GM18870 (cell line): ENCODE measurements around the gene ARFRP1.

Experiments
- ATAC-seq: cut with Tn5 transposase; IDR thresholded peaks from one replicate; pipeline ENCODE4 v1.9.1; 2021; ENCODE audit warnings: moderate library complexity; ENCODE audit not compliant: unreplicated experiment

Gene ARFRP1

DNA sequence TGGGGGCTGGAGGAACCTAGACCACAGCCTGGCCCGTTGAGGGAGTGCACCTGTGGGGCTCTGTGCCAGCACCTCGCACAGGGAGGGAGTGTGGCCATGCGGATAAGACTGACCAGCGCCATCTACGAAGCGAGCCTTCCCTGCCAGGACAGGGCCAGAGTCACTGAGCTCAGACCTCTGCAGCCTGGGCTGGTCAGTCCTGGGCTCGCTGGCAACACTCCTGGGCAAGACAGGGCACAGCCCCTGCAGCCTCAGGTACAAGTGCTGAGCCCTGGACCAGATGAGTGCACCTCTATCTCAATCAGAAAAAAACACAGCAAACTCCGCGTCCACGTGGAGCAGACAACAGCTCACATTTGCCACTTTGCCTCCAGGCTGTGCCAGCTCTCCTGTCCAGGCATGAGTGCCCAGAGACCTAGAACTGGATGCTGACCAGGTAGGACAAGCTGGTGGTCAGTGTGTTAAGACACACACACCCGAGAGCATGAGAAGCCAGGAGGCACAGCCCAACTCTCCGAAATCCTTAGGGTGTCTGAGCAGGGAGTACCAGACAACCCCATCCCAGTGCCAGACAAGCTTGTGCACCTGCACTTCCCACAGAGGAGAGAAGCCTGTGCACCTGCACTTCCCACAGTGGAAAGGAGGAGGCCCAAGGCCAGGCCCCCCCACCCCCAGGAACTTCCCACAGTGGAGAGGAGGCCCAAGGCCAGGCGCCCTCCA is 4.9 kb downstream of the ARFRP1 start:
- no peak for ATAC-seq

- ATAC-seq: no peak
Measured at GRCh38 chr20:63702036-63702665, 5.6 kb downstream of the ARFRP1 start.

GRCh38 chr20:63701329-63702035 is 6.3 kb downstream of the ARFRP1 start:
- ATAC-seq: no peak

DNA sequence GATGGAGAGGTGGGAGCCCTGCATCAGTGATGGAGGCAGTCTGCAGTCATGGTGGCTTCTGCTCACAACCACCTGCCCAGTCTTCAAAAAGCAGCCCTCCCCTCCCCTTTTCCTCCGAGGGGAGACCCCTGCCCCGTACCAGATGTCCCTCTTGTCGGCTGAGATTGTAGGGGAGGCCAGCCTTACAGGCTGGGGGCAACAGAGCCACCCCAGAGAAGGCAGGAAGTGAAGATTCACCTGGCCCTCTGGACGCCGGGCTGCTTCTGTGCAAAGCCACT is 6.8 kb downstream of the ARFRP1 start:
- ATAC-seq: no peak

DNA sequence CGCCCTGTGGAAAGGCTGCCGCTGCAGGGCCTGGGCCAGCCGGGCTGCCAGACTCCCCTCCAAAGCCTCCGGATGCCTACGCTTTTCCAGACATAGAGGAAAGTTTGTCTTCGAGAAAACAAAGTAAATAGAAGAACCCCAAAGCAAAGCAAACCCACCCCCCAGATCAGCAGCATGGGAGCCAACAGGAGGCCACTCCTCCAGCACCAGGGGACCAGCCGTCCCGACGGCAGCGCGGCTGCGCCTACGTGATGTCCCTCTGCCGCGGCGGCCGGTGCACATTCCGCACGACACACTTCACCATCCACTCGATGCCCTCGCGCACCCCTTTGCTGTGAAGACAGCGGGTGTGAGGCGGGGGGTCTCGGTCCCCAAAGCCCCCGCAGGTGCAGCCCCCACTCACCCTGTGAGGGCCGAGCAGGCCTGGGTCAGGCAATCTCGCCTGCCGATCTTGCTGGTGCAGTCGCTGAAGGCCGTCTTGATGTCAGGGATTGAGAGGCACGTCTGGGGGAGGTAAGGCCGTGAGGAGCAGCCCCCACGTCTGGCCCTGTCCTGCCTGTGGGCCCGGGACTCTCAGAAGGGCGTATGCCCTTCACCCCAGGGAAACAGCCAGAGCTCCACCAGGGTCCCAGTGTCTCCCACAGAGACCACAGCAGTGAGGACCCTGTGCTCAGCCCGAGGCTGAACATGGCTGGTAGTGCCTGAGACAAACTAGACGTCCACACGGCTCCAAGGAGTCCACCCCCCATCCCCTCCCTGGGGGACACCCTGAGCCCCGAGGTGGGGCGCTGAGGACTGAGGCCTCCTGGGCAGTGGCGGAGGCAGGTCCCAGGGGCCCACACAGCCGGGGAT is 7.4 kb downstream of the ARFRP1 start:
- ATAC-seq: no peak

DNA sequence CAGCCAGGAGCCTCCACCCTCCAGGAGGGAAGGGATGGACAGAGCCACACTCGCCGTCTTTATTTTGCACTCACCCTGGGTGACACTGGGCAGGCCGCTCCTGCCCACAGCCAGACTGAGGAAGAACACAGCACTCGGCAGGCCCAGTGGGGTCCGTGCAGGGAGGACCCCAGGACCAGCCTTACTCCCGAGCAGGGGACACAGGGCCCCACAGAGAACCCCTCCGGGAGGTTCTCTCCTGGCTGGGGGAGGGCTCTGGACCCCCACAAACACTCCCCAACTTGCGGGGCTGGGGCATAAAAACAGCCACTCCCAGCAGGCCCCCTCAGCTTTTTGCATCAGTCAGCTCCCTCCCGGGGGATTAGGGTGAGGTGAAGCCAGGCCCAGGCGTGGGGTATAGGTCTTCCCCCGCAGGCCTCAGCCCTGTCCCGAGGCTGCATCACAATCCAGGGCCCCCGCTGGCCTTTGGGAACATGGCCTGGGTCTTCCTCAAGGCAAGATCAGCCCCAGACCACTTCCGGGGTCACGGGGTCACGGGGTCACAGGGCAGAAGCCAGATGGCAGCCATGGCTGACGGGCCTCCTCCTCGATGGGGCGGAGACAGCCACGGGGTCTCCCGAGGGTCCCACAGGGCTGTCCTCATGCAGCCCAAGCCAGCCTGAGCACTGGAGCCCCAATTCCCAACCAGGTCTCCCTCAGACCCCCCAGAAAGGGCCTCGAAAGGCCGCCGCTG is 8.1 kb downstream of the ARFRP1 start:
- ATAC-seq: no peak

GRCh38 chr20:63698739-63699465 is 8.9 kb downstream of the ARFRP1 start:
- ATAC-seq: no peak

- ATAC-seq: no peak
Measured at GRCh38 chr20:63697868-63698545, 9.8 kb downstream of the ARFRP1 start.

DNA sequence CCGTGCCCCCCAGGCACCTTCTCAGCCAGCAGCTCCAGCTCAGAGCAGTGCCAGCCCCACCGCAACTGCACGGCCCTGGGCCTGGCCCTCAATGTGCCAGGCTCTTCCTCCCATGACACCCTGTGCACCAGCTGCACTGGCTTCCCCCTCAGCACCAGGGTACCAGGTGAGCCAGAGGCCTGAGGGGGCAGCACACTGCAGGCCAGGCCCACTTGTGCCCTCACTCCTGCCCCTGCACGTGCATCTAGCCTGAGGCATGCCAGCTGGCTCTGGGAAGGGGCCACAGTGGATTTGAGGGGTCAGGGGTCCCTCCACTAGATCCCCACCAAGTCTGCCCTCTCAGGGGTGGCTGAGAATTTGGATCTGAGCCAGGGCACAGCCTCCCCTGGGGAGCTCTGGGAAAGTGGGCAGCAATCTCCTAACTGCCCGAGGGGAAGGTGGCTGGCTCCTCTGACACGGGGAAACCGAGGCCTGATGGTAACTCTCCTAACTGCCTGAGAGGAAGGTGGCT is 10.4 kb downstream of the ARFRP1 start:
- no peak for ATAC-seq

- ATAC-seq: no peak
Measured at GRCh38 chr20:63696628-63697356, 11.0 kb downstream of the ARFRP1 start, which contains the start of gene TNFRSF6B. TNFRSF6B (plus strand) TSS chr20:63696652; CDS start chr20:63696768, 116 bp downstream.

- ATAC-seq: no peak
Measured at GRCh38 chr20:63696306-63696627, 11.5 kb downstream of the ARFRP1 start.

DNA sequence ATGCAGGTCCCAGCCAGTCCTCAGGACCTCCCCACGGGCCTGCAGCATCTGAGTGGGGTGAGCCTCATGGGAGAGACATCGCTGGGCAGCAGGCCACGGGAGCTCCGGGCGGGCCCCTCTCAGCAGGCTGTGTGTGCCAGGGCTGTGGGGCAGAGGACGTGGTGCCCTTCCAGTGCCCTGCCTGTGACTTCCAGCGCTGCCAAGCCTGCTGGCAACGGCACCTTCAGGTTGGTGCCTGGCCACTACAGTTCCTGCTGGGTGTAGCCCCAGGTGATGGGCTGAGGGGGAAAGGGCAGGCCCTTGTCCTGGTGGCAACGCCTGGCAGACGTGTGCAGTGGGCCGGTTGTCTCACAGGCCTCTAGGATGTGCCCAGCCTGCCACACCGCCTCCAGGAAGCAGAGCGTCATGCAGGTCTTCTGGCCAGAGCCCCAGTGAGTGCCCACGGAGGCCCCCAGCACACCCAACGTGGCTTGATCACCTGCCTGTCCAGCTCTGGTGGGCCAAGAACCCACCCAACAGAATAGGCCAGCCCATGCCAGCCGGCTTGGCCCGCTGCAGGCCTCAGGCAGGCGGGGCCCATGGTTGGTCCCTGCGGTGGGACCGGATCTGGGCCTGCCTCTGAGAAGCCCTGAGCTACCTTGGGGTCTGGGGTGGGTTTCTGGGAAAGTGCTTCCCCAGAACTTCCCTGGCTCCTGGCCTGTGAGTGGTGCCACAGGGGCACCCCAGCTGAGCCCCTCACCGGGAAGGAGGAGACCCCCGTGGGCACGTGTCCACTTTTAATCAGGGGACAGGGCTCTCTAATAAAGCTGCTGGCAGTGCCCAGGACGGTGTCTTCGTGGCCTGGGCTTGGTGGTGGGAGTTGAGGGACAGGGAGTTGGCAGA is 12.1 kb downstream of the ARFRP1 start:
- no peak for ATAC-seq

DNA sequence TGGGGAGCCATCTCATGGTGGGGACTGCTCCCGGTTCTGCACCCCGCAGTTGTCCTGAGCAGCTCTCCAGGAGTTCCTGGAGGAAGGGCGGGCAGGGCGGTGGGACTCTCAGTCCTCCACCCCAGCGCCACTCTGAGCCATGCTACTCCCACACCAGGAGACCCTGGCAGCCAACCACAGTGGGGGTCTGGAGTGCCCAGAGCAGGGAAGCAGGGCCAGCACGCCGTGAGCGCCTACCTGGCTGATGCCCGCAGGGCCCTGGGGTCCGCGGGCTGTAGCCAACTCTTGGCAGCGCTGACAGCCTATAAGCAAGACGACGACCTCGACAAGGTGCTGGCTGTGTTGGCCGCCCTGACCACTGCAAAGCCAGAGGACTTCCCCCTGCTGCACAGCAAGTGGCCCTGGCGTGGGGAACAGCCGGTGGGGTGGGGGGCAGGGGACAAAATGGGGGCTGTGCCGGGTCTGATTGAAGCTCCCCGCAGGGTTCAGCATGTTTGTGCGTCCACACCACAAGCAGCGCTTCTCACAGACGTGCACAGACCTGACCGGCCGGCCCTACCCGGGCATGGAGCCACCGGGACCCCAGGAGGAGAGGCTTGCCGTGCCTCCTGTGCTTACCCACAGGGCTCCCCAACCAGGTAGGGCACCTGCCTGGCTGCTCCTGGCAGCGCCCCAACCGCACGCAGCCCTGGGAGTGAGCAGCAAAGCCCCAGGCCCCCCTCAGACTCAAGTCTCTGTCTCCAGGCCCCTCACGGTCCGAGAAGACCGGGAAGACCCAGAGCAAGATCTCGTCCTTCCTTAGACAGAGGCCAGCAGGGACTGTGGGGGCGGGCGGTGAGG is 13.0 kb downstream of the ARFRP1 start:
- ATAC-seq: no peak

- no peak for ATAC-seq
Measured at GRCh38 chr20:63693733-63694583, 13.8 kb downstream of the ARFRP1 start.

DNA sequence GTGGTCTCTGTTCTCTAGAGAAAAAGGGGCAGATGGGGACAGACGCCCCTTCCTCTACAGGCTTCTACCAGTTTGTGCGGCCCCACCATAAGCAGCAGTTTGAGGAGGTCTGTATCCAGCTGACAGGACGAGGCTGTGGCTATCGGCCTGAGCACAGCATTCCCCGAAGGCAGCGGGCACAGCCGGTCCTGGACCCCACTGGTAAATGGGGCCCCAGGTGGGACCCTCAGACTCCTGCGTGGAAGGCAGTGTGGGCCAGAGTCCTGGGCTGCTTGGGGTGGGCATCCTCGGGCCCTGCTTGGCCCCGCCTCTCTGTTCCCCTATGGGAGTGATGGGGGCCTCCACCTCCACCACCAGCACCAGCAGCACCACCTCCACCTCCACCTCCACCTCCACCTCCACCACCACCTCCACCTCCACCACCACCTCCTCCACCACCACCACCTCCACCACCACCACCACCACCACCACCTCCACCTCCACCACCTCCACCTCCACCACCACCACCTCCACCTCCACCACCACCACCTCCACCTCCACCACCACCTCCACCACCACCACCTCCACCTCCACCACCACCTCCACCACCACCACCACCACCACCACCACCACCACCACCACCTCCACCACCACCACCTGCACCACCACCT is 14.6 kb downstream of the ARFRP1 start:
- no peak for ATAC-seq
